Measurements from ENCODE around the gene ATP2B2.

ATP2B2 gene

DNA sequence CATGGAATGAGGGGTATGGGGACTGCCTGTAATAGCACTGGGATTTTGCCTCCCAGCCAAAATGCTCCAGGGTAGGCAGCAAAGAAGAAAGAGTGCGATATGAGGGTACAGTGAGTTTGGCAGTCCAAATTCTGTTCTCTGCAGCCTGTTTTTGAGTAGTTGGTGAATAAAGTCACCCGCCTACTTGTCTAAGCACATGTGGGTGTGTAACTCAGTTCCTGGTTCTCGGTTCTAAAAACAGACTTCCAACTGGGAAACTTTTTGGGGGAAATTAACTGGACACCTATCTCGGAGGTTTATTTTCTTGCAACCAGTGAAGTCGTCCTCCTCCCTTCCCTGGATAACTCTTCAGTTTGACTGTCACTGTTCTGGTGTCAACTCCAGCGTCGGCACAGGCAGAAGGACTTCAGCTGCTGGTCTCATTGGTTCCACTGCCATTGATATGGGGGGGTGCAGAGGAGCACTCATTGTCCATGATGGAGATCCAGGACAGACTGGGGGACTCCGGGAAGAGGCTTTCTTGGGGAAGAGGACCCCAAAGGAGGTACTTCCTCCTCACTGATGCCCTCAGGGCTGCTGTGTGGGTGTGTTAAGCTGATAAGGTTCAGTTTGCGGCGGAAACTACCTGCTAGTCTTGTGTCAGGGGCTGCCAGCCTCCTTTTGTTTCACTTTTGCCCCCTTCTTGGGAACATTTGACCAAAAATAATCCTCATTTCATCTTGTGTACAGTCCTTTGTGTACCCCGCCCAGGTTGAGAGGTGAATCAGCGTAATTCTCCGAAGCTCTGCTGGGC, 225.8 kb downstream of the ATP2B2 start:
- DNase-seq (ENCODE audit: low read depth in 2 of 2): no peak

DNA sequence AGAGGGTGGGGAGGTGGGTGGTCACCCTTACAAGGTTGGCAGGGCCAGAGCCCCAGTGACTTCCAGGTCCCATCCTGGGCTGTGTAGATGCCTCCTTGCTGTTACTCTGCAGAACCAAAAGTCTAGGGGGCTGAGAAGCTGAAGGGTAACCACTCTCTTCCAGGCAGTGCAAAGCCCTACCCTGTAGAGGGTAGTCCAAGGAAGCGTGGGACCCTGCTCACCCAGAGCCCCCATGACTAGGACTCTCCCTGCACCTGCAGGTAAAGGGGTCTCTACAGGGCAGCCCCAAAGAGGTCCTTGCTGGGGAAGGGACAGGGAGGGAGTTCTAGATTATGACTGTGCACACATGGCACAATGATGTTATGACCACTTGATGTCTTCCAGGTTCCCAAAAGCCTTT, 226.9 kb downstream of the ATP2B2 start:
- DNase-seq (ENCODE audit: low read depth in 2 of 2): no peak

DNA sequence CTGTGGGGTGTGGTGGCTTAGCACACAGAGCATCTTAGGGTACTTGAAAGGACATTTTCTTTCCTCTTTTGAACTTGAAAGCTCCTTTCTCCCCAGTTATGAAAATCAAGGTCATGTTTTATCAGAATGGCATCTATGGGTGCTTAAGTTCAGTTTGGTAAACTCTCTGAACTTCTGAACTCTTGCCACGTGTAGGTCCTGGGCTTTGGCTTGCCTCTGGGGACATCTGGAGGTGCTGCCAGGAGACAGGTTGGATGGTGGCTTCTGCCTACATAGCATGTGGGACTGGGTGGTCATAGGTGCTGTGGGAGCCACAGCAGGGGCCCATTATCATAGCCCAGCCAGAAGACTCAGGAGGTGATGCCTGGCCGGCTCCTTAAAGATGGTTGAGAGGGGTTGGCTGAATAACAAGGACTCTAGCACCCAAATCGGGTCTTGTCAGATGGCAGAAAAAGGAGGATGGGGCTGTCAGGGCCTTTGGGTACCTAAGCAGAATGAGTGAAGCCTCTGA, 228.2 kb downstream of the ATP2B2 start:
- DNase-seq (ENCODE audit: low read depth in 2 of 2): no peak

DNA sequence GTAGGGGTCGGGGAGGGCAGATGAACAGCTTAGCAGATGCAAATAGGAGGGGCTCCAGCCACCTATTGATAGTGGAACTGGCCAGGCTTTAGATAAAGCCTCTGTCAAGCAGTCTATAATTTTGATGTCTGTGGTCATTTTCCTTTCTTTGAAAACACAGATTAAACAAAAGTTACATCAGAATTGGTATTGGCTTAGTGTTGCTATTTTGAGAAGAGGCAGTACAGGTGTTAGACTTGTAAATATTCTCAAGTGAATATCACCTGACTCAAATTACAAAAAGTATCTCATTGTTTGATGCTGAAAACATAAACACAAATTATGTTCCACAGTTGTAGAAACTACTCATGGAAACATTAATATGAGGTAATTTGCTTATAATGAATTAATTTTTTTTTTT, 230.8 kb downstream of the ATP2B2 start:
- no peak for DNase-seq (ENCODE audit: low read depth in 2 of 2)
